Panc1 (cell line): ENCODE measurements around the gene HK1. TPM values are rescaled to one million over a fixed set of nuclear protein-coding genes. Genes with fewer than 3 reads are reported as not detected.
"Not testable (repeated sequence)": the region's sequence is repeated elsewhere in the genome, so short reads cannot be mapped to it uniquely, and the experiment has no call there.

Experiments used
- ATAC-seq: fragments of 200-7000 bp; cut with Tn5 transposase; 2 replicates; pipeline ENCODE4 v1.9.1; 2020; ENCODE audit warnings: mild to moderate bottlenecking, moderate library complexity
- BruUV-seq: library from RNA; stranded (reverse); fragments of 400-500 nt; replicated peaks from 2 replicates; lab custom pipeline; 2021; lab: Mats Ljungman, UMichigan
- CTCF ChIA-PET: fragments of 300-600 bp; sonication (Branson Sonifier 250); formaldehyde crosslinking; loops from one replicate; lab custom pipeline; 2022; ENCODE audit warnings: antibody characterized with exemption; lab: Charles Lee
- POLR2A ChIA-PET: fragments of 300-600 bp; sonication (Branson Sonifier 250); formaldehyde crosslinking; loops from one replicate; lab custom pipeline; 2022; ENCODE audit warnings: antibody characterized with exemption; lab: Charles Lee
- DNase-seq: peaks from one replicate; pipeline ENCODE4 v3.0.0-alpha.2; 2010; ENCODE audit warnings: low read depth, low spot score
- H3K27ac ChIP-seq: 2 replicates; pipeline ENCODE4 v1.5.1; 2011; ENCODE audit warnings: mild to moderate bottlenecking, low read length, inconsistent platforms
- H3K27me3 ChIP-seq: fragments of 200-500 bp; sonication (Bioruptor generic); 2 replicates; pipeline ENCODE4 v1.6.0; 2014; ENCODE audit warnings: low read length, inconsistent platforms; ENCODE audit not compliant: control insufficient read depth, insufficient read depth
- H3K36me3 ChIP-seq: fragments of 200-500 bp; sonication (Bioruptor generic); 2 replicates; pipeline ENCODE4 v1.5.1; 2014; ENCODE audit warnings: inconsistent platforms, mild to moderate bottlenecking, low read length, moderate library complexity; ENCODE audit not compliant: control insufficient read depth, insufficient read depth
- H3K4me1 ChIP-seq: 2 replicates; pipeline ENCODE4 v1.5.1; 2011; ENCODE audit warnings: inconsistent platforms, mild to moderate bottlenecking, low read length, moderate library complexity; ENCODE audit not compliant: control insufficient read depth, insufficient read depth
- H3K4me3 ChIP-seq, 2 experiments: 2 replicates each; pipeline ENCODE4 v1.5.1; 2011 to 2012; ENCODE audit warnings: low read depth in 2 of 2, low read length in 2 of 2, mild to moderate bottlenecking in 2 of 2, inconsistent platforms in 1 of 2, moderate library complexity in 1 of 2
- H3K9me3 ChIP-seq: fragments of 200-500 bp; sonication (Bioruptor generic); 2 replicates; pipeline ENCODE4 v1.5.1; 2014; ENCODE audit warnings: low read depth, mild to moderate bottlenecking, inconsistent platforms, low read length, moderate library complexity; ENCODE audit not compliant: control insufficient read depth, insufficient read depth
- CTCF ChIP-seq: fragments of 450-650 bp; IDR thresholded peaks from 2 replicates; pipeline ENCODE4 v1.5.1; 2017; ENCODE audit warnings: mild to moderate bottlenecking
- POLR2AphosphoS5 ChIP-seq: IDR thresholded peaks from 2 replicates; pipeline ENCODE4 v1.6.1; 2012; ENCODE audit warnings: mild to moderate bottlenecking, low read depth, low read length, moderate library complexity
- REST ChIP-seq, 2 experiments: IDR thresholded peaks; 2 replicates each; pipeline ENCODE4 v1.6.1; 2011 to 2012; ENCODE audit warnings: low read depth in 2 of 2, control low read depth in 1 of 2, low read length in 1 of 2, mild to moderate bottlenecking in 1 of 2, moderate library complexity in 1 of 2; ENCODE audit not compliant: insufficient read depth in 1 of 2
- SIN3A ChIP-seq: IDR thresholded peaks from 2 replicates; pipeline ENCODE4 v1.6.1; 2012; ENCODE audit warnings: low read depth, mild to moderate bottlenecking, low read length, moderate library complexity, borderline replicate concordance; ENCODE audit not compliant: insufficient read depth
- TCF7L2 ChIP-seq: IDR thresholded peaks from 2 replicates; pipeline ENCODE4 v1.6.1; 2011; ENCODE audit warnings: mild to moderate bottlenecking, low read depth, low read length, inconsistent platforms
- in situ Hi-C: cut with HindIII; loops from 2 replicates; pipeline ENCODE4 v1.10.0; 2016; ENCODE audit warnings: low sequenced_read_pairs, low pct_unique_long_range_greater_than_20kb
- intact Hi-C: fragments of 100-400 bp; cut with micrococcal nuclease; formaldehyde crosslinking; loops from one replicate; pipeline ENCODE4 v1.10.0; 2022; ENCODE audit not compliant: unreplicated experiment
- total RNA-seq: library from RNA; stranded (reverse); gene quantifications from one replicate; pipeline ENCODE4 v1.2.1, GENCODE V29; 2021; ENCODE audit not compliant: unreplicated experiment

The HK1 gene
- total RNA-seq, 1 experiment from 2014 or later = 74.4 TPM

- no peak overlapping the region for H3K4me3 ChIP-seq
- no peaks in the 10 kb centered on the region for H3K4me1 ChIP-seq
- no peak for DNase-seq
- H3K36me3 ChIP-seq = no peaks in the 10 kb centered on the region
- H3K27me3 ChIP-seq = no peaks in the 10 kb centered on the region
- H3K9me3 ChIP-seq = no peaks in the 10 kb centered on the region
- in situ Hi-C loops (no loop called here), intact Hi-C loops (no loop called here)
- no peak for ATAC-seq
- ChIA-PET POLR2A (no interaction called here), CTCF (interaction anchor here (0.6 kb wide), 1 partner anchor 12 kb away, joined by 5 read pairs; no protein-coding TSS in a partner anchor)
- no peak for TF ChIP-seq TCF7L2
- no peak for TF ChIP-seq SIN3A
- TF ChIP-seq REST (IDR thresholded peaks at IDR 0.05; ENCODE audit: insufficient read depth in 1 of 2, low read depth in 2 of 2, low read length in 1 of 2) = no peak
- TF ChIP-seq CTCF = no peak
- no peak for TF ChIP-seq POLR2AphosphoS5
- BruUV-seq = no TSS peak
- H3K27ac ChIP-seq = no peak overlapping the region
These were observed 30.1 kb upstream of the HK1 start for GRCh38 chr10:69248117-69248730.

GRCh38 chr10:69250041-69250440 is 28.3 kb upstream of the HK1 start:
- H3K27me3 ChIP-seq = no peaks in the 10 kb centered on the region
- no TSS peak for BruUV-seq
- TF ChIP-seq CTCF (no peak), REST (IDR thresholded peaks at IDR 0.05; ENCODE audit: insufficient read depth in 1 of 2, low read depth in 2 of 2, low read length in 1 of 2) (no peak), POLR2AphosphoS5 (no peak), TCF7L2 (no peak), SIN3A (no peak)
- ChIA-PET POLR2A (no interaction called here), CTCF (no interaction called here)
- no peak for ATAC-seq
- intact Hi-C loops = no loop called here
- no peaks in the 10 kb centered on the region for H3K36me3 ChIP-seq
- DNase-seq = no peak
- H3K4me1 ChIP-seq = no peaks in the 10 kb centered on the region
- no peaks in the 10 kb centered on the region for H3K9me3 ChIP-seq
- no peak overlapping the region for H3K4me3 ChIP-seq
- in situ Hi-C loops = no loop called here
- no peak overlapping the region for H3K27ac ChIP-seq

GRCh38 chr10:69251417-69251816 is 26.9 kb upstream of the HK1 start:
- H3K4me1 ChIP-seq, H3K36me3 ChIP-seq, BruUV-seq, POLR2A ChIA-PET, H3K4me3 ChIP-seq, DNase-seq, ATAC-seq, H3K27ac ChIP-seq, intact Hi-C loops, in situ Hi-C loops, H3K27me3 ChIP-seq, H3K9me3 ChIP-seq: not testable (repeated sequence)
- CTCF ChIA-PET = interaction anchor here (0.8 kb wide), 1 partner anchor 164 kb away, joined by 3 read pairs; no protein-coding TSS in a partner anchor
